ENCODE data around the gene IGFLR1.
"Not testable (repeated sequence)": the region's sequence is repeated elsewhere in the genome, so short reads cannot be mapped to it uniquely, and the experiment has no call there.

The IGFLR1 gene

GRCh38 chr19:35739275-35740107 lies 2.8 kb downstream of the IGFLR1 start:
- no peak for DNase-seq

- no peak for DNase-seq
These were observed 3.4 kb downstream of the IGFLR1 start for GRCh38 chr19:35738887-35739229.

GRCh38 chr19:35738021-35738886 lies 4.0 kb downstream of the IGFLR1 start:
- DNase-seq = no peak

- DNase-seq = no peak
These were observed 5.1 kb downstream of the IGFLR1 start for GRCh38 chr19:35736913-35737886.

GRCh38 chr19:35734889-35735288 lies 7.4 kb downstream of the IGFLR1 start:
- DNase-seq = no peak

- no peak for DNase-seq
These were observed 8.0 kb downstream of the IGFLR1 start for GRCh38 chr19:35734273-35734672.

GRCh38 chr19:35733180-35734125 lies 8.8 kb downstream of the IGFLR1 start:
- no peak for DNase-seq

- DNase-seq = no peak
These were observed 9.6 kb downstream of the IGFLR1 start for GRCh38 chr19:35732540-35733179.

- DNase-seq = no peak
These were observed 10.4 kb downstream of the IGFLR1 start for GRCh38 chr19:35731779-35732405.

- DNase-seq = no peak
These were observed 10.9 kb downstream of the IGFLR1 start for GRCh38 chr19:35731353-35731752.

GRCh38 chr19:35730326-35730725 lies 11.9 kb downstream of the IGFLR1 start:
- DNase-seq = no peak

GRCh38 chr19:35729763-35730162 lies 12.5 kb downstream of the IGFLR1 start:
- no peak for DNase-seq

GRCh38 chr19:35729021-35729420 lies 13.2 kb downstream of the IGFLR1 start:
- DNase-seq = no peak

- DNase-seq = no peak
These were observed 14.1 kb downstream of the IGFLR1 start for GRCh38 chr19:35727956-35728706.

GRCh38 chr19:35727053-35727955 lies 14.9 kb downstream of the IGFLR1 start:
- DNase-seq = no peak

GRCh38 chr19:35725216-35725861 lies 16.9 kb downstream of the IGFLR1 start:
- DNase-seq = no peak

- DNase-seq = no peak
These were observed 17.7 kb downstream of the IGFLR1 start for GRCh38 chr19:35724560-35724959.

GRCh38 chr19:35724132-35724531 lies 18.1 kb downstream of the IGFLR1 start:
- DNase-seq = not testable (repeated sequence)
